Cardiac fibroblast (primary cell): ENCODE results near the gene CCDC169.

Source experiments
- DNase-seq, 2 donors: peaks; one replicate each; pipeline versions ENCODE4 v3.0.0 to v3.0.0-alpha.2; 2010; ENCODE audit warnings: low read depth in 2 of 2
- H3K4me3 ChIP-seq, 2 donors: replicated peaks in 1 of 2; 1 replicate in 1 of 2; 2 replicates in 1 of 2; pipeline ENCODE4 v1.5.1; 2011; ENCODE audit warnings: low read depth in 2 of 2, low read length in 2 of 2, mild to moderate bottlenecking in 2 of 2, moderate library complexity in 1 of 2
- TF ChIP-seq, protein P1 (sequence below): IDR thresholded peaks from one replicate; pipeline ENCODE4 v1.5.1; 2011; ENCODE audit warnings: low read depth, mild to moderate bottlenecking, low read length, inconsistent platforms

Gene CCDC169

DNA sequence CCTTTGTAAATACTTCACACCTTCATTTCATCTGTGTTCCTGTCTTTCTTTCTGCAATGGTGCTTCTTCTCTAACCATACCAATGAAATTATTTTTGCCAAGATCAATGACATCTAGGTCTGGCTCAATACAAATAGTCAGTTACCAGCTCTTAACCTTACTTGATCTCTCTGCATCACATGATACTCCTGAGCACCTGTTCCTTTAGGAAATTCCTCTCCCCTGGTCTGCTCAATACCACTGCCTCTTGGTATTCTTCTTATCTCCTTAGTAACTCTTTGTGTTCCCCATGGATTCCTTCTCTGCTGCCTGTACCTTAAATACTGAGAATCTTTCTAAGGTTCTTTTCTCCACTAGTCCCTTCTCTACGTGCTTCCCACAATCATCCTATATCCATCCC lies 109.2 kb downstream of the CCDC169 start:
- H3K4me3 ChIP-seq, result no peak overlapping the region
- DNase-seq, result no peak
- TF ChIP-seq, protein P1, sequence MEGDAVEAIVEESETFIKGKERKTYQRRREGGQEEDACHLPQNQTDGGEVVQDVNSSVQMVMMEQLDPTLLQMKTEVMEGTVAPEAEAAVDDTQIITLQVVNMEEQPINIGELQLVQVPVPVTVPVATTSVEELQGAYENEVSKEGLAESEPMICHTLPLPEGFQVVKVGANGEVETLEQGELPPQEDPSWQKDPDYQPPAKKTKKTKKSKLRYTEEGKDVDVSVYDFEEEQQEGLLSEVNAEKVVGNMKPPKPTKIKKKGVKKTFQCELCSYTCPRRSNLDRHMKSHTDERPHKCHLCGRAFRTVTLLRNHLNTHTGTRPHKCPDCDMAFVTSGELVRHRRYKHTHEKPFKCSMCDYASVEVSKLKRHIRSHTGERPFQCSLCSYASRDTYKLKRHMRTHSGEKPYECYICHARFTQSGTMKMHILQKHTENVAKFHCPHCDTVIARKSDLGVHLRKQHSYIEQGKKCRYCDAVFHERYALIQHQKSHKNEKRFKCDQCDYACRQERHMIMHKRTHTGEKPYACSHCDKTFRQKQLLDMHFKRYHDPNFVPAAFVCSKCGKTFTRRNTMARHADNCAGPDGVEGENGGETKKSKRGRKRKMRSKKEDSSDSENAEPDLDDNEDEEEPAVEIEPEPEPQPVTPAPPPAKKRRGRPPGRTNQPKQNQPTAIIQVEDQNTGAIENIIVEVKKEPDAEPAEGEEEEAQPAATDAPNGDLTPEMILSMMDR, result no peak

DNA sequence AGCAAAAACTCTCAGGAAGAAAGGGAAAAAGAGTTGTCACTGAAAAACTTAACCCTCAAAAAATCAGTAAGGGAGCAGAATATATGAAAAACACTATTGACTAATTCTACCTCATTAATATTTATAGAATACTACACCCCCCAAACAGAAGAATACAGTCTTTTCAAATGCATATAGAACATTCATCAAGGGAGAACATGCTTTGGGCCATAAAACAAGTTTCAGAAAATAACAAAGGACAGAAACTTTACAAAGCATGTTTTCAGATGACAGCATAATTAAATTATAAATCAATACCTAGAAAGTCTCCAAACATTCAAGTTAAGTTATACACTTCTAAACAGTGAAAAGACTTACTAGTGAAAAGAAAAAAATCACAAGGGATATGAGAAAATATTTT lies 113.7 kb downstream of the CCDC169 start:
- DNase-seq, result no peak
- H3K4me3 ChIP-seq, result no peak overlapping the region
- TF ChIP-seq, protein P1, result no peak
